A673 (cell line): ENCODE results near the gene POLDIP3. TPM values are rescaled to one million over a fixed set of nuclear protein-coding genes. Genes with fewer than 3 reads are reported as not detected.

Source experiments
- BruUV-seq: library from RNA; stranded (reverse); fragments of 400-500 nt; replicated peaks from 2 replicates; lab custom pipeline; 2021; lab: Mats Ljungman, UMichigan
- CTCF ChIA-PET: fragments of 300-600 bp; sonication (Branson Sonifier 250); formaldehyde crosslinking; loops from one replicate; lab custom pipeline; 2022; ENCODE audit warnings: antibody characterized with exemption; lab: Charles Lee
- POLR2A ChIA-PET: fragments of 300-600 bp; sonication (Branson Sonifier 250); formaldehyde crosslinking; loops from one replicate; lab custom pipeline; 2022; ENCODE audit warnings: antibody characterized with exemption; ENCODE audit not compliant: low non-redundant PET; lab: Charles Lee
- DNase-seq: peaks from one replicate; pipeline ENCODE4 v3.0.0-alpha.2; 2015; ENCODE audit warnings: low spot score
- H3K27ac ChIP-seq: fragments of 200-600 bp; sonication (generic); 2 replicates; pipeline ENCODE4 v1.5.1; 2016; ENCODE audit warnings: mixed run types, low read depth, mild to moderate bottlenecking, mixed read lengths, antibody characterized with exemption, low read length; ENCODE audit not compliant: poor library complexity, severe bottlenecking
- H3K27me3 ChIP-seq: fragments of 200-600 bp; sonication (generic); replicated peaks from 2 replicates; pipeline ENCODE4 v1.6.1; 2017; ENCODE audit warnings: mixed run types, low read depth, mild to moderate bottlenecking, mixed read lengths, antibody characterized with exemption, low read length; ENCODE audit not compliant: insufficient read depth, poor library complexity
- H3K36me3 ChIP-seq: fragments of 200-600 bp; sonication (generic); 2 replicates; pipeline ENCODE4 v1.6.1; 2016; ENCODE audit warnings: mixed run types, mild to moderate bottlenecking, mixed read lengths, antibody characterized with exemption, low read length; ENCODE audit not compliant: insufficient read depth, poor library complexity, severe bottlenecking
- H3K4me1 ChIP-seq: fragments of 200-600 bp; sonication (generic); 2 replicates; pipeline ENCODE4 v1.6.1; 2017; ENCODE audit warnings: mixed run types, mild to moderate bottlenecking, mixed read lengths, antibody characterized with exemption, low read length; ENCODE audit not compliant: insufficient read depth, poor library complexity, severe bottlenecking
- H3K4me3 ChIP-seq: fragments of 200-600 bp; sonication (generic); 2 replicates; pipeline ENCODE4 v1.5.1; 2016; ENCODE audit warnings: low read depth, mixed run types, mild to moderate bottlenecking, mixed read lengths, low read length; ENCODE audit not compliant: poor library complexity, severe bottlenecking
- H3K9me3 ChIP-seq: fragments of 200-600 bp; sonication (generic); 2 replicates; pipeline ENCODE4 v1.6.1; 2016; ENCODE audit warnings: mixed run types, low read depth, mild to moderate bottlenecking, mixed read lengths, antibody characterized with exemption, low read length; ENCODE audit not compliant: poor library complexity, severe bottlenecking
- CTCF ChIP-seq: fragments of 300-800, 200-600 bp; sonication (generic); conservative IDR thresholded peaks from 2 replicates; pipeline ENCODE4 v1.5.1; 2017; ENCODE audit warnings: low read depth, mild to moderate bottlenecking, antibody characterized with exemption, low read length, moderate library complexity, mixed read lengths
- EZH2 ChIP-seq: fragments of 200-600 bp; sonication (generic); IDR thresholded peaks from 2 replicates; pipeline ENCODE4 v1.6.1; 2017; ENCODE audit warnings: borderline replicate concordance, low read depth, mild to moderate bottlenecking, mixed read lengths, antibody characterized with exemption, low read length; ENCODE audit not compliant: poor library complexity, severe bottlenecking
- intact Hi-C: fragments of 100-400 bp; cut with micrococcal nuclease; formaldehyde crosslinking; loops from one replicate; pipeline ENCODE4 v1.10.0; 2022; ENCODE audit not compliant: unreplicated experiment
- total RNA-seq: library from RNA; stranded (reverse); gene quantifications from 2 replicates; pipeline ENCODE4 v1.2.3, GENCODE V29; 2021

POLDIP3 gene
- total RNA-seq, 1 experiment from 2014 or later, result 134 TPM

- H3K9me3 ChIP-seq, result no peaks in the 10 kb centered on the region
- peak overlapping the region; percentile 77 for H3K4me3 ChIP-seq
- POLR2A ChIA-PET, result no interaction called here
- H3K27ac ChIP-seq, result peak overlapping the region; percentile 97
- peak; percentile 40 for DNase-seq
- no peak for TF ChIP-seq CTCF
- TF ChIP-seq EZH2, result no peak
- TSS peak; percentile 29 for BruUV-seq
- intact Hi-C loops, result loop anchor here (2.0 kb wide), 1 partner anchor 31 kb away; no protein-coding TSS in a partner anchor
- CTCF ChIA-PET, result no interaction called here
- H3K27me3 ChIP-seq, result no peaks in the 10 kb centered on the region
- peaks cover 15% of the 10 kb centered on the region for H3K36me3 ChIP-seq
- peaks cover 47% of the 10 kb centered on the region for H3K4me1 ChIP-seq
These were observed 796 bp downstream of the POLDIP3 start for GRCh38 chr22:42613872-42614301.

- Histone ChIP-seq H3K36me3 (peaks cover 15% of the 10 kb centered on the region), H3K9me3 (no peaks in the 10 kb centered on the region), H3K27ac (peak overlapping the region; percentile 97), H3K4me3 (peak overlapping the region; percentile 77), H3K27me3 (no peaks in the 10 kb centered on the region), H3K4me1 (peaks cover 54% of the 10 kb centered on the region)
- POLR2A ChIA-PET, result no interaction called here
- TF ChIP-seq CTCF (no peak), EZH2 (no peak)
- DNase-seq, result no peak
- CTCF ChIA-PET, result no interaction called here
- no TSS peak for BruUV-seq
- intact Hi-C loops, result no loop called here
These were observed 2.3 kb downstream of the POLDIP3 start for GRCh38 chr22:42612336-42612735.

- POLR2A ChIA-PET, result no interaction called here
These were observed 3.6 kb downstream of the POLDIP3 start for GRCh38 chr22:42611051-42611450.

More at GRCh38 chr22:42611051-42611450, 3.6 kb downstream of the POLDIP3 start:
- Histone ChIP-seq H3K27me3 (no peaks in the 10 kb centered on the region), H3K4me1 (peaks cover 54% of the 10 kb centered on the region), H3K36me3 (peaks cover 21% of the 10 kb centered on the region), H3K27ac (peak overlapping the region; percentile 95), H3K9me3 (no peaks in the 10 kb centered on the region), H3K4me3 (peak overlapping the region; percentile 16)
- CTCF ChIA-PET, result no interaction called here
- BruUV-seq, result no TSS peak
- TF ChIP-seq CTCF (no peak), EZH2 (no peak)
- intact Hi-C loops, result no loop called here
- DNase-seq, result no peak
